ENCODE results near the gene ADGRB3.

The ADGRB3 gene

DNA sequence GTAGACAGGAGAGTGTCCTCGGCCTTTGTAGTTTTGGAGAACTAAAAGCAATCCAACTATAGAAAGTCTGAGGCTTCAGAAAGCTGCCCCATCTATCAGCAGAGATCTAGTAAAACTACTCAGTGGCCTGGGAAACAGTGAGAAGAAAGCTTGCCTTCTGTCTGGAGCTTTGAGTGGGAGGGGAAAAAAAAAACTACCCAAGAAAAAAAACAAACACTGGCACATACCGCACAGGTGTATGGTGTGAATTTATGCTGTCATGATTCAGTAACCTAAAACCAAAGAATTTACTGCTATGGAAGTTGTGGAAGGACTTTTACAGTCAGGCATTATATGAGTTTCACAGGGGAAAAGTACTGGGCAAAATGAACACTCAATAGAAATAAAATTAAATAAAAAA lies 280.5 kb downstream of the ADGRB3 start:
- Mint-ChIP-seq H3K9me3 (peaks cover 8% of the 10 kb centered on the region), H3K4me3 (no peak overlapping the region), H3K27ac (peak overlapping the region; percentile 8), H3K4me1 (peaks cover 8% of the 10 kb centered on the region), H3K36me3 (ENCODE audit: low read depth) (no peaks in the 10 kb centered on the region), H3K27me3 (ENCODE audit: low read depth, poor library complexity) (no peaks in the 10 kb centered on the region)
- no peak for DNase-seq
- TF ChIP-seq, protein P1, sequence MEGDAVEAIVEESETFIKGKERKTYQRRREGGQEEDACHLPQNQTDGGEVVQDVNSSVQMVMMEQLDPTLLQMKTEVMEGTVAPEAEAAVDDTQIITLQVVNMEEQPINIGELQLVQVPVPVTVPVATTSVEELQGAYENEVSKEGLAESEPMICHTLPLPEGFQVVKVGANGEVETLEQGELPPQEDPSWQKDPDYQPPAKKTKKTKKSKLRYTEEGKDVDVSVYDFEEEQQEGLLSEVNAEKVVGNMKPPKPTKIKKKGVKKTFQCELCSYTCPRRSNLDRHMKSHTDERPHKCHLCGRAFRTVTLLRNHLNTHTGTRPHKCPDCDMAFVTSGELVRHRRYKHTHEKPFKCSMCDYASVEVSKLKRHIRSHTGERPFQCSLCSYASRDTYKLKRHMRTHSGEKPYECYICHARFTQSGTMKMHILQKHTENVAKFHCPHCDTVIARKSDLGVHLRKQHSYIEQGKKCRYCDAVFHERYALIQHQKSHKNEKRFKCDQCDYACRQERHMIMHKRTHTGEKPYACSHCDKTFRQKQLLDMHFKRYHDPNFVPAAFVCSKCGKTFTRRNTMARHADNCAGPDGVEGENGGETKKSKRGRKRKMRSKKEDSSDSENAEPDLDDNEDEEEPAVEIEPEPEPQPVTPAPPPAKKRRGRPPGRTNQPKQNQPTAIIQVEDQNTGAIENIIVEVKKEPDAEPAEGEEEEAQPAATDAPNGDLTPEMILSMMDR (IDR thresholded peaks at IDR 0.05) = no peak

DNA sequence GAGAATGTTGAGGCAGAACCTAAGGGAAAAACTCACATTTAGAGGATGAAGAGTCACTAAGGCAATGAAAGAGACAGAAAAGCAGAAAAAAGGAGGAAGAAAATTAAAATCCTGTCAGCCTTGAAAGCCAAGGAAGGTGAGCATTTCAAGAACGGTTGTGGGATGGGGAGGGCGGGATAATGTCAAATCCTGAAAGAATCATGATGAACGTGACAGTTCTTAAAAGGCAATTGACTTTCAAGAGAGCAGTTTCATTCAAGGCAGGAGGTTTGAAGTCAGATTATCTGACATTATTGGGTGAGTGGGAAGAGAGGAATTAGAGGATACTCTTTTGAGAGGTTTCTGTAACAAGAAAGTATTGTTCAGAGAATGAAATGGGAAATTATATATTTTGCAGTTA lies 284.5 kb downstream of the ADGRB3 start:
- no peak for DNase-seq
- TF ChIP-seq, protein P1 (IDR thresholded peaks at IDR 0.05) = no peak
- Mint-ChIP-seq H3K27ac (no peak overlapping the region), H3K27me3 (ENCODE audit: low read depth, poor library complexity) (no peaks in the 10 kb centered on the region), H3K36me3 (ENCODE audit: low read depth) (no peaks in the 10 kb centered on the region), H3K9me3 (no peaks in the 10 kb centered on the region), H3K4me1 (peaks cover 8% of the 10 kb centered on the region), H3K4me3 (no peak overlapping the region)

DNA sequence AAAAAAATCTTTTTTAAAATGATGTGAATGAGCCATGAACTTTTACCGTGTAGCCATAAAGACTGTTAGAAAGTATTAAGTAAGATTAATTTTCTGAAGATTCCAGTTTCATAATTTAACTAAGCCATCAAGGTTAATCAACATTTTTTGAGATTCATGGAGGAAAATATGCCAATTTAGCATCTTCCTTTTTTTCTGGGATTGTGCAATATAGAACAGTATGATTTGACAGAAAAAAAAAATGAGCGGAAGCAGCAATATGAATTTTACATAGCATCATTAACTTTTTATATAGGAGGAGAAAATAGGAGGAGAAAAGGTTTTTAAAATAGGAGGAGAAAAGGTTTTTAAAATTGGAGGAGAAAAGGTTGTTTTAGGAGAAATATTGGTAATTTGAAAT lies 306.3 kb downstream of the ADGRB3 start:
- Mint-ChIP-seq H3K4me3 (no peak overlapping the region), H3K27me3 (ENCODE audit: low read depth, poor library complexity) (no peaks in the 10 kb centered on the region), H3K27ac (no peak overlapping the region), H3K4me1 (no peaks in the 10 kb centered on the region), H3K9me3 (no peaks in the 10 kb centered on the region), H3K36me3 (ENCODE audit: low read depth) (no peaks in the 10 kb centered on the region)
- DNase-seq = no peak
- TF ChIP-seq, protein P1 (IDR thresholded peaks at IDR 0.05) = no peak

DNA sequence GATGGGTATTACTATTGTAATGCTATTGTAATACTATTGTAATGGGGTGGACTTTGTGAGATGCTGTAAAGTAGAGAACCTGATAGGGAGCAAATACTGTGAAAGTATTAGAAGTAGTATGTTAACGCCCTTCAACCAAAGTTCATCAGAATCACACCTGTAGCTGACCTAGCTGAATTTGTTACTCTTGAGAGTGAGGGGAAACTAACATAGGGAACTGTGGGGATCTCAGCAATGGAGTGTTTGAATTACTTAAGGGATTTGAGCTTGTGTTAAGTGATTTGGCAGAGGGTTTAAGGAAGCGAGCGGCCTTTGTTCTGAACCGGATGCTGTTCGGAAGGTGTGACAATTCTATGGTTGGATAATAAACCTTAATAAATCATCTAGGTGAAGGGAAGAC lies 312.6 kb downstream of the ADGRB3 start:
- H3K9me3 Mint-ChIP-seq = no peaks in the 10 kb centered on the region
- no peaks in the 10 kb centered on the region for H3K27me3 Mint-ChIP-seq (ENCODE audit: low read depth, poor library complexity)
- no peaks in the 10 kb centered on the region for H3K36me3 Mint-ChIP-seq (ENCODE audit: low read depth)
- no peaks in the 10 kb centered on the region for H3K4me1 Mint-ChIP-seq
- no peak for DNase-seq
- H3K4me3 Mint-ChIP-seq = no peak overlapping the region
- no peak overlapping the region for H3K27ac Mint-ChIP-seq
- TF ChIP-seq, protein P1 (IDR thresholded peaks at IDR 0.05) = no peak

DNA sequence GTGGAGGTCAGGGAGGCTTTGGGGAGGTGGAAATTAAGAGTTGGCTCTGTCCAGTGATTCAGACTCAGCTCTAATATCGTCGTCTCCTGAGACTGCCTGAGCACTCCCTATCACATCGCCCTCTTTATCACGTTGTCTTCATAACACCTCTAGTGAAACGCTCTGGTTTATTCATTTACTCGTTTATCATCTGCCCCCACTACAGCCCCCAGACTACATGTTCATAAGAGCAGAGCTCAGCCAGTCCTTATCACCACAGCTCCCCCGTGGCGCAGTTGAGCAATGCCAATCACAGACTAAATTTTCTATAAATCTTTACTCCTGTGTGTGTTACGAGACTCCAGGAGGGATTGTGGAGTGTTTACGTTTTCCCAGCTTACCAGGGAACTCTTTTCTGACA lies 316.2 kb downstream of the ADGRB3 start:
- no peak for DNase-seq
- H3K4me3 Mint-ChIP-seq = no peak overlapping the region
- no peaks in the 10 kb centered on the region for H3K4me1 Mint-ChIP-seq
- TF ChIP-seq, protein P1 (IDR thresholded peaks at IDR 0.05) = no peak
- H3K9me3 Mint-ChIP-seq = no peaks in the 10 kb centered on the region
- no peaks in the 10 kb centered on the region for H3K36me3 Mint-ChIP-seq (ENCODE audit: low read depth)
- peaks cover 3% of the 10 kb centered on the region for H3K27me3 Mint-ChIP-seq (ENCODE audit: low read depth, poor library complexity)
- peak overlapping the region; percentile 9 for H3K27ac Mint-ChIP-seq

DNA sequence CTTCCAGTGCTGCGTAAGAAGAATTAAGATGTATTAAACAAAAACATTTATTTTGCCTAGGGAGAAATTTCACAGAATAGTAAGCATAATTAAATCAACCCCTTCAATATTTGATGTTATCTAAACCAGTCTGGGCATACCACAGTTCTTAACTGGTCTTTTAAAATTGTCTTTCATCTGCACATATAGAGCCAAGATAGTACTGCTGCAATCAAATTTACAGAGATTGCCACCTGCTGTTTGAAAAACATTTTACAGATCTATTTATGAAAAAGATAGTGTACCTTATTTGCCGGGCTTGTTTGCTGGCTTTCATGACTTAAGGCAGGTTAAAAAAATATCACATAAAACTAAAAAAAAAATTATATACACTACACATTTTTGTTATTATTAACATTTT lies 323.2 kb downstream of the ADGRB3 start:
- DNase-seq = no peak
- Mint-ChIP-seq H3K27me3 (ENCODE audit: low read depth, poor library complexity) (peaks cover 3% of the 10 kb centered on the region), H3K27ac (no peak overlapping the region), H3K4me1 (no peaks in the 10 kb centered on the region), H3K36me3 (ENCODE audit: low read depth) (no peaks in the 10 kb centered on the region), H3K9me3 (no peaks in the 10 kb centered on the region), H3K4me3 (no peak overlapping the region)
- TF ChIP-seq, protein P1 (IDR thresholded peaks at IDR 0.05) = no peak
